Mesenteric fat pad (tissue), 1 donor: Measurements from ENCODE around the gene GOLGA8A. TPM values are rescaled to one million over a fixed set of nuclear protein-coding genes. Genes with fewer than 3 reads are reported as not detected.
"Not testable (repeated sequence)": the region's sequence is repeated elsewhere in the genome, so short reads cannot be mapped to it uniquely, and the experiment has no call there.

ENCODE experiments used
- DNase-seq: peaks from one replicate; pipeline ENCODE4 v3.0.0-alpha.2; 2020; ENCODE audit warnings: low spot score
- long read RNA-seq: library from polyadenylated mRNA; unstranded; transcript quantifications from one replicate; pipeline ENCODE4 v2.0.0, GENCODE V29; 2020
- total RNA-seq: library from RNA; stranded (reverse); fragmentation: NEBNext Ultra II Directional; extraction: Animal tissue kit (Norgen Biotek cat#: 25700); gene quantifications from one replicate; pipeline ENCODE4 v1.2.1, GENCODE V29; 2021
- donor health status: DM: yes; HTN: yes; CAD: no.

GOLGA8A gene
- total RNA-seq = 43.6 TPM
- long read RNA-seq, partial matches to known transcripts = 4 of 12 reads
- long read RNA-seq, other reads (novel, unspliced or antisense) = 8 of 12 reads

GRCh38 chr15:34437687-34438086 lies at the start of gene GOLGA8A:
TSS of gene GOLGA8A (minus strand) at chr15:34437808. CDS start at chr15:34389691, 48,117 bp downstream.
- DNase-seq = no peak

- no peak for DNase-seq
Observed at GRCh38 chr15:34483644-34484043, 46.0 kb upstream of the GOLGA8A start.

- no peak for DNase-seq
Observed at GRCh38 chr15:34481370-34481769, 43.8 kb upstream of the GOLGA8A start.

- no peak for DNase-seq
Observed at GRCh38 chr15:34473840-34474239, 36.2 kb upstream of the GOLGA8A start.

GRCh38 chr15:34472947-34473346 lies 35.3 kb upstream of the GOLGA8A start:
- DNase-seq = no peak

- DNase-seq = no peak
Observed at GRCh38 chr15:34470892-34471291, 33.3 kb upstream of the GOLGA8A start.

GRCh38 chr15:34470091-34470490 lies 32.5 kb upstream of the GOLGA8A start:
- DNase-seq = no peak

- DNase-seq = no peak
Observed at GRCh38 chr15:34461730-34462129, 24.1 kb upstream of the GOLGA8A start.

GRCh38 chr15:34460451-34460850 lies 22.8 kb upstream of the GOLGA8A start:
- DNase-seq = no peak

- no peak for DNase-seq
Observed at GRCh38 chr15:34456658-34457057, 19.1 kb upstream of the GOLGA8A start.

GRCh38 chr15:34442891-34443290 lies 5.3 kb upstream of the GOLGA8A start:
- DNase-seq = no peak

- DNase-seq = no peak
Observed at GRCh38 chr15:34439878-34440277, 2.3 kb upstream of the GOLGA8A start.

- no peak for DNase-seq
Observed at GRCh38 chr15:34436956-34437442, 609 bp downstream of the GOLGA8A start.

- DNase-seq = no peak
Observed at GRCh38 chr15:34436126-34436955, 1.3 kb downstream of the GOLGA8A start.

- DNase-seq = no peak
Observed at GRCh38 chr15:34435658-34436057, 1.9 kb downstream of the GOLGA8A start.

- no peak for DNase-seq
Observed at GRCh38 chr15:34434627-34435305, 2.8 kb downstream of the GOLGA8A start.

- DNase-seq = not testable (repeated sequence)
Observed at GRCh38 chr15:34433956-34434626, 3.5 kb downstream of the GOLGA8A start.

GRCh38 chr15:34430642-34431041 lies 7.0 kb downstream of the GOLGA8A start:
- not testable (repeated sequence) for DNase-seq

- not testable (repeated sequence) for DNase-seq
Observed at GRCh38 chr15:34423425-34424090, 14.1 kb downstream of the GOLGA8A start.

GRCh38 chr15:34420953-34421352 lies 16.7 kb downstream of the GOLGA8A start:
- not testable (repeated sequence) for DNase-seq

GRCh38 chr15:34418435-34418834 lies 19.2 kb downstream of the GOLGA8A start:
- DNase-seq = not testable (repeated sequence)
